Urinary bladder (tissue), 4 donors: ENCODE data around the gene ATP6V0E2. TPM values are rescaled to one million over a fixed set of nuclear protein-coding genes. Genes with fewer than 3 reads are reported as not detected.
"Not testable (repeated sequence)": the region's sequence is repeated elsewhere in the genome, so short reads cannot be mapped to it uniquely, and the experiment has no call there.

Experiments
- DNase-seq: peaks from one replicate; pipeline ENCODE4 v3.0.0-alpha.2; 2015; ENCODE audit errors: extremely low spot score
- H3K27ac ChIP-seq: one replicate; pipeline ENCODE4 v1.5.1; 2013; ENCODE audit warnings: low read depth, mild to moderate bottlenecking, moderate library complexity
- H3K36me3 ChIP-seq: one replicate; pipeline ENCODE4 v1.6.1; 2013; ENCODE audit warnings: mild to moderate bottlenecking, moderate library complexity; ENCODE audit not compliant: insufficient read depth
- H3K4me1 ChIP-seq: one replicate; pipeline ENCODE4 v1.6.1; 2013; ENCODE audit warnings: mild to moderate bottlenecking, moderate library complexity; ENCODE audit not compliant: insufficient read depth
- H3K4me3 ChIP-seq: one replicate; pipeline ENCODE4 v1.5.1; 2013; ENCODE audit warnings: low read depth, low read length
- WGBS: extraction: QIAGEN DNeasy Blood & Tissue Kit; methylation state at CpG from one replicate; pipeline ENCODE4 v1.1.7; 2013; 5-methylcytosine and 5-hydroxymethylcytosine counted together
- polyA plus RNA-seq: library from polyadenylated mRNA; stranded (reverse); fragments of 200-250 nt; gene quantifications from one replicate; pipeline ENCODE4 v1.2.3, GENCODE V29; 2013
- total RNA-seq: library from RNA; depleted of rRNA; stranded (reverse); fragments of >200 nt; gene quantifications from one replicate; pipeline ENCODE4 v1.2.3, GENCODE V29; 2014
- donor health status: healthy with polysubstance abuse.
- donor health status: healthy.

ATP6V0E2 gene
- total and polyA plus RNA-seq, 2 donors: 8.2 to 34.3 TPM

GRCh38 chr7:149882248-149883047, 8.7 kb downstream of the ATP6V0E2 start:
- Histone ChIP-seq H3K36me3 (no peaks in the 10 kb centered on the region), H3K4me3 (no peak overlapping the region), H3K27ac (no peak overlapping the region), H3K4me1 (no peaks in the 10 kb centered on the region)
- no peak for DNase-seq
- 59% methylated on average over 11 of the region's 11 CpGs for WGBS

GRCh38 chr7:149883048-149883438, 9.3 kb downstream of the ATP6V0E2 start:
- Histone ChIP-seq H3K4me1 (no peaks in the 10 kb centered on the region), H3K36me3 (no peaks in the 10 kb centered on the region), H3K27ac (no peak overlapping the region), H3K4me3 (no peak overlapping the region)
- WGBS: 65% methylated on average over 8 of the region's 8 CpGs
- DNase-seq: no peak

- H3K27ac ChIP-seq: no peak overlapping the region
- 41% methylated on average over 12 of the region's 12 CpGs for WGBS
- DNase-seq: no peak
- H3K4me1 ChIP-seq: no peaks in the 10 kb centered on the region
- H3K4me3 ChIP-seq: no peak overlapping the region
- H3K36me3 ChIP-seq: no peaks in the 10 kb centered on the region
These were observed 9.7 kb downstream of the ATP6V0E2 start for GRCh38 chr7:149883452-149883861.

- DNase-seq: no peak
- no peak overlapping the region for H3K4me3 ChIP-seq
- no peaks in the 10 kb centered on the region for H3K36me3 ChIP-seq
- no peak overlapping the region for H3K27ac ChIP-seq
- H3K4me1 ChIP-seq: no peaks in the 10 kb centered on the region
- WGBS: 69% methylated on average over 4 of the region's 4 CpGs
These were observed 10.2 kb downstream of the ATP6V0E2 start for GRCh38 chr7:149884016-149884415.

GRCh38 chr7:149884541-149884940, 10.8 kb downstream of the ATP6V0E2 start:
- no peak overlapping the region for H3K27ac ChIP-seq
- H3K4me1 ChIP-seq: no peaks in the 10 kb centered on the region
- no peak overlapping the region for H3K4me3 ChIP-seq
- DNase-seq: no peak
- no peaks in the 10 kb centered on the region for H3K36me3 ChIP-seq
- WGBS: 55% methylated on average over 2 of the region's 2 CpGs

GRCh38 chr7:149885191-149886017, 11.6 kb downstream of the ATP6V0E2 start:
- Histone ChIP-seq H3K36me3 (no peaks in the 10 kb centered on the region), H3K4me1 (no peaks in the 10 kb centered on the region), H3K27ac (no peak overlapping the region), H3K4me3 (no peak overlapping the region)
- no peak for DNase-seq
- 78% methylated on average over 13 of the region's 13 CpGs for WGBS

- WGBS: 77% methylated on average over 4 of the region's 4 CpGs
- no peaks in the 10 kb centered on the region for H3K36me3 ChIP-seq
These were observed 12.2 kb downstream of the ATP6V0E2 start for GRCh38 chr7:149886018-149886415.

GRCh38 chr7:149887311-149887710, 13.5 kb downstream of the ATP6V0E2 start:
- no peak overlapping the region for H3K27ac ChIP-seq
- no peaks in the 10 kb centered on the region for H3K36me3 ChIP-seq
- DNase-seq: no peak
- H3K4me3 ChIP-seq: no peak overlapping the region
- WGBS: 92% methylated on average over 7 of the region's 7 CpGs
- H3K4me1 ChIP-seq: no peaks in the 10 kb centered on the region

More at GRCh38 chr7:149886018-149886415, 12.2 kb downstream of the ATP6V0E2 start:
- Histone ChIP-seq H3K27ac (no peak overlapping the region), H3K4me3 (no peak overlapping the region), H3K4me1 (no peaks in the 10 kb centered on the region)
- no peak for DNase-seq

GRCh38 chr7:149890715-149891114, 16.9 kb downstream of the ATP6V0E2 start:
- 32% methylated on average over 2 of the region's 2 CpGs for WGBS
- H3K27ac ChIP-seq, H3K36me3 ChIP-seq, H3K4me3 ChIP-seq, DNase-seq, H3K4me1 ChIP-seq: not testable (repeated sequence)

GRCh38 chr7:149894957-149895356, 21.2 kb downstream of the ATP6V0E2 start:
- DNase-seq, H3K4me3 ChIP-seq, H3K4me1 ChIP-seq, H3K36me3 ChIP-seq, H3K27ac ChIP-seq: not testable (repeated sequence)
- WGBS: 69% methylated on average over 8 of the region's 8 CpGs

GRCh38 chr7:149907776-149908376, 34.1 kb downstream of the ATP6V0E2 start:
- WGBS: 53% methylated on average over 4 of the region's 6 CpGs
- DNase-seq, H3K27ac ChIP-seq, H3K4me1 ChIP-seq, H3K4me3 ChIP-seq, H3K36me3 ChIP-seq: not testable (repeated sequence)

GRCh38 chr7:149910219-149910618, 36.5 kb downstream of the ATP6V0E2 start:
- DNase-seq, H3K4me1 ChIP-seq, H3K27ac ChIP-seq, H3K36me3 ChIP-seq, H3K4me3 ChIP-seq: not testable (repeated sequence)
- 68% methylated on average over 7 of the region's 9 CpGs for WGBS

- not testable (repeated sequence) for H3K4me1 ChIP-seq, H3K36me3 ChIP-seq, DNase-seq, H3K27ac ChIP-seq, H3K4me3 ChIP-seq
- 65% methylated on average over 2 of the region's 4 CpGs for WGBS
These were observed 38.4 kb downstream of the ATP6V0E2 start for GRCh38 chr7:149912126-149912525.
